Motor neuron (in vitro differentiated cells): ENCODE measurements around the gene PLS3. TPM values are rescaled to one million over a fixed set of nuclear protein-coding genes. Genes with fewer than 3 reads are reported as not detected.
A peak's percentile ranks its signal among the peaks of the same experiment; 100 is the strongest.

Source experiments
- ATAC-seq, 8 experiments: fragments of 200-7000 bp; cut with Tn5 transposase; replicated peaks in 6 of 8; 2 replicates each; pipeline ENCODE4 v1.8.0; 2021; ENCODE audit warnings: mild to moderate bottlenecking in 8 of 8, moderate library complexity in 8 of 8
- H3K27ac ChIP-seq, 2 donors: fragments of 250-450 bp; sonication (Bioruptor Pico); 2 replicates each; pipeline ENCODE4 v1.9.0; 2021; ENCODE audit warnings: antibody characterized with exemption in 2 of 2, mild to moderate bottlenecking in 2 of 2, moderate library complexity in 1 of 2
- H3K4me1 ChIP-seq, 2 donors: fragments of 250-450 bp; sonication (Bioruptor Pico); replicated peaks in 1 of 2; 2 replicates each; pipeline ENCODE4 v1.6.1; 2021; ENCODE audit warnings: antibody characterized with exemption in 2 of 2, mild to moderate bottlenecking in 2 of 2, moderate library complexity in 1 of 2
- H3K4me3 ChIP-seq, 5 donors: fragments of 250-450 bp; sonication (Bioruptor Pico); 2 replicates each; pipeline ENCODE4 v1.9.0; 2021; ENCODE audit warnings: antibody characterized with exemption in 5 of 5, mild to moderate bottlenecking in 5 of 5, moderate library complexity in 4 of 5
- WGBS, 10 experiments: fragments of 450-650 bp; shearing (Covaris generic); methylation state at CpG; one replicate each; pipeline ENCODE4 v1.0.0; 2022; 5-methylcytosine and 5-hydroxymethylcytosine counted together
- in situ Hi-C, 9 experiments: fragments of 400-800 bp; cut with MboI; loops; one replicate each; pipeline ENCODE4 v1.15.0; 2021; ENCODE audit warnings: low sequenced_read_pairs in 9 of 9, low pct_unique_long_range_greater_than_20kb in 2 of 9; ENCODE audit not compliant: unreplicated experiment in 9 of 9
- total RNA-seq, 8 experiments: library from RNA; unstranded; fragments of 300-600 nt; gene quantifications; 2 replicates each; pipeline versions ENCODE4 v1.2.3 to v1.2.4, GENCODE V29; 2022

Gene PLS3
- total RNA-seq, 8 experiments from 2014 or later = 18.4 to 168 (median 60.5) TPM

DNA sequence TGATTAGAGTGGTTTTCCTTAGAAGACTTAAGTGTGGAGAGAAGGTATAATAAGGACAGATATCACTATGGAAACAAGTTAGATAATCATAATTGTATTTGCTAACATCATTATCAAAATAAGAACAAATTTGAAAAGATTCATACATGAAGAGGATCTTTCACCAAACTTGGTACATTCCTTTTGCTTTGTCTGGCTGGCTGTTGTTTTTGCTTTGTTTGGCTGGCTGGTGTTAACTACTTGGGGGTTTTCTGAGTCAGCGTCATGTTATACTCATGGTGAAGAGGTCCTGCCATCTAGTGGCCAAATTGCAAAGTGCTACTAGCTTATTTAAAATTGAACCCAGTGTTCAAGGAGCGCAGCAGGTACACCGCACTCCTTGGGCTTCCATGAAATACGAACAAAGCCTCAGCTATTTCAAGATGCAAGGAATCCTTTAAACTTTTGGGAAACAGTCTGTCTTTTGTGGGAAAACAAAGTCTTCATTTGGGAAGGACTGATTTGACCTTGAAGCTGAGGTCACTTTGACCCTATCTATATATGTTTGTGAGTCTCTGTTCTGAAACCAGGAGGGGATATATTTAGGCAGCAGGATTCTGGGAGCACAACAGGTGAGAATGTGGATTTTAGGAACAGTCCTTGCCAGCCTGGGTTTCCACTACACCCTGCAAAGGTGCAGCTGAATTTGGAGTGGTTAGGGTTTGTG is 129.7 kb downstream of the PLS3 start:
- no peaks in the 10 kb centered on the region for H3K4me1 ChIP-seq
- ATAC-seq = peak; percentile 45 to 91 (median 63)
- in situ Hi-C loops = no loop called here
- H3K27ac ChIP-seq = no peak overlapping the region
- no peak overlapping the region for H3K4me3 ChIP-seq
- 0 to 30% (median 0%) methylated on average over 1 to 2 of the region's 4 CpGs; no CpG with 5 or more reads in 7 of the 10 experiments for WGBS, 10 experiments

DNA sequence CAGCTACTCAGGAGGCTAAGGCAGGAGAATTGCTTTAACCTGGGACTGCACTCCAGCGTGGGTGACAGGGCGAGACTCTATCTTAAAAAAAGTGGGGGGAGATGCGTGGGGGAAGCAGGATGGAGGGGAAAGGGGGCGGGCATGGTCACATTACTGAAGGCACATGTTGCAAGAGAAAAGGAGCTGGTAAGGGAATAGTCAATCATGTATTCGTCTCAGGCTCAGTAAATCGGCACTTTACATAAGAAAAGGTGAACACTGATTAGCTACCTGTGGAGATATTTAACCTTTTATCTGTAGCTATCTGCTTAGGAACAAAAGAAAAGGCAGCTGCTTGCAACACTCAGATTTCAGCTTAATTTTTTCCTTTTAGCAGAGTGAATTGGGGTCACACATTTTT is 132.5 kb downstream of the PLS3 start:
- 10% methylated on average over 2 of the region's 6 CpGs; no CpG with 5 or more reads in 9 of the 10 experiments for WGBS, 10 experiments
- ATAC-seq = no peak
- no peak overlapping the region for H3K4me3 ChIP-seq
- H3K27ac ChIP-seq = no peak overlapping the region
- in situ Hi-C loops = no loop called here
- H3K4me1 ChIP-seq = no peaks in the 10 kb centered on the region

DNA sequence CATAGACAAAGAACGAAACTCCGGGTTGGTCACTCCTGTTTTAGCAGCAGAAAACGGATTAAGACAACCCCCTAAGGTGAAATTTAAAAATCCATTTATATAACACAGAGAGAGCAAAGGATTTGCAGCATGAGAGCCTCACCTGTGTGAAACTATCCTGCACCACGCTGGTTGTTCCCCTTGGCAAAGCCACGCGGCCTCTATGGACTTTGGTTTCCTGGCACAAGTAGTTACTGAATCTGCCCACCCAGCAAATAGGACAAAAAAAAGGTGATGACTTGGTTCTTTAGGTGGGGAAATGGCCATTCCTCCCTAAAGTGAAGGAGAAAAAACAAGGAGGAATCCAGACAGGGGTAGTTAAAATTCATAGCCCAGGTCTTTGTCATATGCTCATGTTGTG is 133.1 kb downstream of the PLS3 start:
- Histone ChIP-seq H3K27ac (no peak overlapping the region), H3K4me3 (no peak overlapping the region), H3K4me1 (no peaks in the 10 kb centered on the region)
- no peak for ATAC-seq
- in situ Hi-C loops = no loop called here
- WGBS, 10 experiments = 0 to 61% (median 0%) methylated on average over 1 to 6 of the region's 6 CpGs; no CpG with 5 or more reads in 7 of the 10 experiments

DNA sequence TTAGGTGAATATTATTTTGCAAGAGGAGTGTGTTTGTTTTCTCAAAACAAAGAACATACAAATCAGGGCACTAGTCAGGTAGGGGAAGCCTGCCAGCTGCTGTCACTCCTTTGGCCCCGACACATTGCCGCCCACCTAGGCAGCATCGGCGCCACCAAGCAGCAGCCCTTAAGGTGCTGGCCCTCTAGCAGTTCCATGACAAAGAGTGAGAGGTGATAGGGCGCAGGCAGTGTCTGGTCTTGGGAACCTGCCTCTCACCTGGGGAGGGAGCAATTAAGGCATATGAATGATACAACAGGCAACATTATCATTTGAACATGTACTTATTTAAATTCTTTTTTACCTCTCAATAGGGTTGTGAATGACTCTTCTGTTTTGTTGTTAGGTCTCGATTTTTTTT is 135.1 kb downstream of the PLS3 start:
- no peak for ATAC-seq
- Histone ChIP-seq H3K4me1 (no peaks in the 10 kb centered on the region), H3K27ac (no peak overlapping the region), H3K4me3 (no peak overlapping the region)
- WGBS, 10 experiments = 0 to 56% (median 15%) methylated on average over 1 to 4 of the region's 6 CpGs; no CpG with 5 or more reads in 6 of the 10 experiments
- in situ Hi-C loops = no loop called here

DNA sequence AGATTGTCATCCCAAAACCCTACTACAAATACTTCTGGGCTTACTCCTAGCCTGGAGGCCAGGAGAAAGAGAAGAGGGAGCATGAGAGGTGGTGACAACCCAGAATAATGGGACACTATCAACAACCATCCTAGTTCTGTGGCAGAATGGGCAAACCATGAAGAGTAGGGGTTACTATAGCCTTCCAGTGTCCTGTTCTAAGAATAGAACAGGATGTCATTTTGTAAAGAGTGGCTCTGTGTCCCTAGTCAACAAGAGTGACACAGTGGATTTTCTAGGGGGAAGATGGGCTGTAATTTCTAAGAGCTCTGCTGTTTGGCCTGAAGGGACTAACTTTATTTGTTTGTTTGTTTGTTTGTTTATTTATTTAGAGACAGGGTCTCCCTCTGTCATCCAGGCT is 136.0 kb downstream of the PLS3 start:
- in situ Hi-C loops = no loop called here
- Histone ChIP-seq H3K4me3 (no peak overlapping the region), H3K4me1 (no peaks in the 10 kb centered on the region), H3K27ac (no peak overlapping the region)
- ATAC-seq = no peak

DNA sequence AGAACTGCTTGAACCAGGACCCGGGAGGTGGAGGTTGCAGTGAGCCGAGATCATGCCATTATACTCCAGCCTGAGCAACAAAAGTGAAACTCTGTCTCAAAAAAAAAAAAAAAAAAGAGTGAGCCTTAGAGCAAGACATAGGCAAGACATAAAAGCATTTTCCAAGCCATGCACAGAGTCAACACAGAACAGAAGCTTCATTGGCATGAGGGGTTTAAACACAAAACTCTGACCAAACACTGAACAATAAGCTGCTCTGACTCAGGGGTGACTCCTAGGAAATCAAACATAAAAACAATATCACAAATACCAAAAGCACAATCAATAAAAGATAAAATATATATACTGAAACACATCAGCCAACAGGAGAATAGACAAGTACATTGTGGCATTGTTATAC is 136.8 kb downstream of the PLS3 start:
- in situ Hi-C loops = no loop called here
- Histone ChIP-seq H3K27ac (no peak overlapping the region), H3K4me3 (no peak overlapping the region), H3K4me1 (no peaks in the 10 kb centered on the region)
- 100% methylated on average over 1 of the region's 2 CpGs; no CpG with 5 or more reads in 9 of the 10 experiments for WGBS, 10 experiments
- no peak for ATAC-seq
